Loucy (cell line): ENCODE data around the gene DCX.

Source experiments
- H2AFZ ChIP-seq: fragments of 200-600 bp; sonication (generic); 2 replicates; pipeline ENCODE4 v1.6.0; 2016; ENCODE audit warnings: antibody characterized with exemption, mild to moderate bottlenecking, low read length, moderate library complexity
- H3F3A ChIP-seq: fragments of 200-600 bp; 2 replicates; pipeline ENCODE4 v1.6.0; 2016; ENCODE audit warnings: antibody characterized with exemption, low read depth, mild to moderate bottlenecking
- H3K27me3 ChIP-seq: fragments of 200-600 bp; sonication (generic); 2 replicates; pipeline ENCODE4 v1.6.1; 2014; ENCODE audit warnings: low read length, mild to moderate bottlenecking; ENCODE audit not compliant: insufficient read depth, poor library complexity, severe bottlenecking
- H3K36me3 ChIP-seq: fragments of 200-600 bp; sonication (generic); 2 replicates; pipeline ENCODE4 v1.6.1; 2016; ENCODE audit warnings: low read length; ENCODE audit not compliant: insufficient read depth
- H3K4me1 ChIP-seq: fragments of 200-600 bp; sonication (generic); 2 replicates; pipeline ENCODE4 v1.5.1; 2014; ENCODE audit warnings: low read length, mild to moderate bottlenecking; ENCODE audit not compliant: insufficient read depth, poor library complexity, severe bottlenecking
- H3K4me2 ChIP-seq: fragments of 200-600 bp; sonication (generic); 2 replicates; pipeline ENCODE4 v1.6.0; 2014; ENCODE audit warnings: antibody characterized with exemption, low read length, low read depth, mild to moderate bottlenecking; ENCODE audit not compliant: poor library complexity, severe bottlenecking
- H3K4me3 ChIP-seq: fragments of 200-600 bp; sonication (generic); 2 replicates; pipeline ENCODE4 v1.5.1; 2014; ENCODE audit warnings: low read length, mild to moderate bottlenecking, mixed read lengths; ENCODE audit not compliant: poor library complexity, severe bottlenecking
- H3K79me2 ChIP-seq: fragments of 200-600 bp; sonication (generic); 2 replicates; pipeline ENCODE4 v1.6.1; 2014; ENCODE audit warnings: low read length; ENCODE audit not compliant: insufficient read depth
- H3K9ac ChIP-seq: fragments of 200-600 bp; sonication (generic); 2 replicates; pipeline ENCODE4 v1.6.0; 2014; ENCODE audit warnings: mild to moderate bottlenecking, low read depth, low read length, moderate library complexity; ENCODE audit not compliant: poor library complexity, severe bottlenecking
- H3K9me2 ChIP-seq: fragments of 200-600 bp; sonication (generic); replicated peaks from 2 replicates; pipeline ENCODE4 v1.6.1; 2016; ENCODE audit warnings: low read depth, low read length, mixed read lengths
- H3K9me3 ChIP-seq: fragments of 200-600 bp; sonication (generic); 2 replicates; pipeline ENCODE4 v1.6.1; 2014; ENCODE audit warnings: mild to moderate bottlenecking, antibody characterized with exemption, low read length, low read depth; ENCODE audit not compliant: insufficient read depth
- H4K20me1 ChIP-seq: fragments of 200-600 bp; sonication (generic); 2 replicates; pipeline ENCODE4 v1.6.0; 2014; ENCODE audit warnings: antibody characterized with exemption, low read length, mild to moderate bottlenecking; ENCODE audit not compliant: insufficient read depth, poor library complexity, severe bottlenecking
- CTCF ChIP-seq: fragments of 200-600 bp; sonication (generic); conservative IDR thresholded peaks from 2 replicates; pipeline ENCODE4 v1.5.1; 2014; ENCODE audit warnings: mild to moderate bottlenecking, antibody characterized with exemption, low read length
- EZH2phosphoT487 ChIP-seq: fragments of 200-600 bp; IDR thresholded peaks from 2 replicates; pipeline ENCODE4 v1.6.1; 2018; ENCODE audit warnings: antibody characterized with exemption, mild to moderate bottlenecking, moderate library complexity, borderline replicate concordance

Gene DCX

GRCh38 chrX:111260451-111260850 lies 151.5 kb downstream of the DCX start:
- H4K20me1 ChIP-seq, result no peaks in the 10 kb centered on the region
- H3K79me2 ChIP-seq, result no peaks in the 10 kb centered on the region
- no peaks in the 10 kb centered on the region for H3K36me3 ChIP-seq
- no peaks in the 10 kb centered on the region for H3K4me1 ChIP-seq
- H3K27me3 ChIP-seq, result no peaks in the 10 kb centered on the region
- H3K4me2 ChIP-seq, result no peak overlapping the region
- TF ChIP-seq CTCF (no peak), EZH2phosphoT487 (no peak)
- H3K9me2 ChIP-seq, result no peaks in the 10 kb centered on the region
- no peak overlapping the region for H3K9ac ChIP-seq
- H3K9me3 ChIP-seq, result no peaks in the 10 kb centered on the region
- H3K4me3 ChIP-seq, result no peak overlapping the region
- H2AFZ ChIP-seq, result no peak overlapping the region
- H3F3A ChIP-seq, result no peaks in the 10 kb centered on the region

DNA sequence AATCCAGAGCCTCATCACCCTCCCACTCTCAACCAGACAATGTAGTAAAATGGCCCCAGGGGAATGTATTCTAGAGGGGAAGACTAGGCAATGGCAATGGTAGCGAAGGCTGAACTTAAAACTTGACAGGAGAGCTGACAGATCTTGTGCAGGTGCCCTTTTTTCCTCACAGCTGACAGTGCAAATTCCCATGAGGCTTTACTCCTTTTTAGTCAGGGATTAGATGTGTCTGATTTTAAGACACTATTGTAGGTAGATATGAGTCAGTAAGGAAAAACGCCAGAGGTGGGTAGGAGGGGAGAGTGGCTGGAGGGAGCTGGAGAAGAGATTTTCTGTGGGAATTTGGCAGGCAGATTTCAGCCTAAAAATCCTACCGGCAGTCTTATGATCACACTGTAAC lies 152.4 kb downstream of the DCX start:
- no peaks in the 10 kb centered on the region for H3K27me3 ChIP-seq
- no peaks in the 10 kb centered on the region for H3K4me1 ChIP-seq
- H3K79me2 ChIP-seq, result no peaks in the 10 kb centered on the region
- no peaks in the 10 kb centered on the region for H4K20me1 ChIP-seq
- H3K9me2 ChIP-seq, result no peaks in the 10 kb centered on the region
- H3F3A ChIP-seq, result no peaks in the 10 kb centered on the region
- no peak overlapping the region for H2AFZ ChIP-seq
- H3K9ac ChIP-seq, result no peak overlapping the region
- no peaks in the 10 kb centered on the region for H3K36me3 ChIP-seq
- TF ChIP-seq CTCF (no peak), EZH2phosphoT487 (no peak)
- H3K9me3 ChIP-seq, result no peaks in the 10 kb centered on the region
- no peak overlapping the region for H3K4me2 ChIP-seq
- H3K4me3 ChIP-seq, result no peak overlapping the region

GRCh38 chrX:111257733-111258132 lies 154.3 kb downstream of the DCX start:
- H2AFZ ChIP-seq, result no peak overlapping the region
- no peak overlapping the region for H3K4me2 ChIP-seq
- no peaks in the 10 kb centered on the region for H3K4me1 ChIP-seq
- H3K9me2 ChIP-seq, result no peaks in the 10 kb centered on the region
- H3K79me2 ChIP-seq, result no peaks in the 10 kb centered on the region
- TF ChIP-seq EZH2phosphoT487, result no peak
- no peak for TF ChIP-seq CTCF
- no peaks in the 10 kb centered on the region for H3K27me3 ChIP-seq
- H3F3A ChIP-seq, result no peaks in the 10 kb centered on the region
- H3K4me3 ChIP-seq, result no peak overlapping the region
- no peak overlapping the region for H3K9ac ChIP-seq
- H3K36me3 ChIP-seq, result no peaks in the 10 kb centered on the region
- H3K9me3 ChIP-seq, result no peaks in the 10 kb centered on the region
- H4K20me1 ChIP-seq, result no peaks in the 10 kb centered on the region
